ENCODE measurements around the gene PRR7.
"Not testable (repeated sequence)": the region's sequence is repeated elsewhere in the genome, so short reads cannot be mapped to it uniquely, and the experiment has no call there.

Gene PRR7

DNA sequence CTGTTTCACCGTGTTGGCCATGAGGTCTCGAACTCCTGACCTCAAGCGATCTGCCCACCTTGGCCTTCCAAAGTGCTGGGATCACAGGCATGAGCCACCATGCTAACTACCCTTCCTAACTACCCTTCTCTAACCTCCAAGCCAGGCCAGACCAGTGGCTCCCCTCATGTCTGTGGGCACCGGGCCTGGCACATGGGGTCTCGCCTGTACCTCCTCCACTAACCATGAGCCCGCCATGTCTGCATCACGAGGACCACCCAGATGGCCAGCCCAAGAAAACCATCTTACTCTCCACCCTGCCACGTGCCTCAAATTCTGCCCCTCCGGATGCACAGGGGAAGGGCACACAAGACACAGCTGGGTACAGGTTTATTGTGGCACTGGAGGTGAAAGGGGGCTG lies 36.4 kb downstream of the PRR7 start:
- no peak for DNase-seq

DNA sequence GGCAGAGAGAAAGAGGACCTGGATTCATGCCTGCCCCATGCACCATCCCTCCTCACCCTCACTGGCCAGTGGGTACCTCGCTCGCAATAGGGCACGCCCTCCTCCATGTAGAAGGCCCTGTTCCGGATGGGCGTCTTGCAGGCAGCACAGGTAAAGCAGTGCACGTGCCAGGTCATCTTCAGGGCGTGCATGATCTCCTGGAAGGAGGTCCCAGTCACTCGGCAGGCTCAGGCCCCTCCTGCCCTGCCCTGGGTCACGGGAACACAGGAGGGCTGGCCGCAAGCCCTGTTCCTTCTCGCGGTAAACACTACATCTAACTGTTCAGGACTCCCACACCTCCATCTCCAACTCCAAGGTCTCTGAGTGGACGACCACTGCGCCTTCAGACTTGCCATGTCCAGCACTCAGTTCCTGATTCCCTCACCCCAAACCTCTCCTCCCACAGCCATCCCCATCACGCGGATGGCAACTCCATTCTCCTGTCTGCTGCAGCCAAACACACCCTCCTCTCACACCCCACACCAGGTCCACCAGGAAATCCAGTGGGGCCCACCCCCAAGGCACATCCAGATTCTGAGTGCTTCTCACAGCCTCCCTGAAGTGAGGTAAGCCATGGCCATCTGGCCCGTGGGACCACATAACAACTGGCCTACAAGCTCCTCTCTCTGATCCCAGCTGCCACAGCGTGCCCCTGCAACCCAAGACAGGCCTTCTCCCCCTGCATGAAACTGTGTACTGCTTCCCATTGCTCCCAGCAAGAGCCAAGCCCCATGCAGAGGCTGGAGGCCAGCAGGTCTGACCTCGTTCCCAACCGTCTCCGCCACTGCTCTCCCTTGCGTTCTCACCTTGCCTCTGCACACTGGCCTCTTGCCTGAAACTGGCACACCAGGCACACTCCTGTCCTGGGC lies 37.6 kb downstream of the PRR7 start:
- no peak for DNase-seq

DNA sequence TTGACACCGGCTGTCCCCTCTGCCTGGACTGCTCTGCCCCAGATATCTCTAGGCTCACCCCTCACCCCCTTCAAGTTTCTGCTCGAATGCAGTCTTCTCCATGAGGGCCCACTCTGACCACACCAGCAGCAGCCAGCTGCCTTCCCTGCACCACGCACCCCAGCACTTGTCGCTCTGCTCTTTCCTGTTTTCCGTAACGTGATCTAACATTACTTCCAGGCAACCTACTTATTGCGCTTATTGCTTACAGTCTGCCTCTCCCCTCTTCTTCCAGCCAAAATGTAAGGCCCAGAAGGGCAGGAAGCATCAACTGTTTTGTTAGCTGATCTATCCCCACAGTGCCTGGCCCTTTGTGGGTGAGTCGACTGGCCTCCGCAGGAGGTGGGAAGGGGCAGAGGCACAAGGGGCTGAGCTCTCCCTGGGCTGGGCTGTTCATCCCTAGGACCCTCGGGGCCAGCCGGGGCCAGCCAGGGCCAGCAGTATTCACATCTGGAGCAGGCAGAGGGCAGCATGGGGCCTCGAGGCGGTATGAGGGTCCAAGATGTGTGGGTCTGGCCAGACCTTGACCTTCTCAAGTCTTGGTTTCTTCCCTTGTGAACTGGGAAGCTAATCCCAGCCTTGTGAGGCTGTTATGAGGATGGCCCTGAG lies 38.4 kb downstream of the PRR7 start:
- no peak for DNase-seq

DNA sequence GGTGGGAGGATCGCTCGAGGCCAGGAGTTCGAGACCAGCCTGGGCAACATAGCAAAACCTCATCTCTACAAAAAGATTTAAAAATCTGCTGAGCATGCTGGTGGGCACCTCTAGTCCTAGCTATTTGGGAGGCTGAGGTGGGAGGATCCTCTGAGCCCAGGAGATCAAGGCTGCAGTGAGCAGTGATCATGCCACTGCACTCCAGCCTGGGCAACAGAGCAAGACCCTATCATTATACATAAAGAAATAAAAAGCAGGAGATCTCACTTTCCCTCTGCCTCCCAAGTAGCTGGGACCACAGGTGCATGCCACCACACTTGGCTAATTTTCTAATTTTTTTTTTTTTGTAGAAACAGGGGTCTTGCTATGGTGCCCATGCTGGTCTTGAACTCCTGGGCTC lies 39.1 kb downstream of the PRR7 start:
- not testable (repeated sequence) for DNase-seq

DNA sequence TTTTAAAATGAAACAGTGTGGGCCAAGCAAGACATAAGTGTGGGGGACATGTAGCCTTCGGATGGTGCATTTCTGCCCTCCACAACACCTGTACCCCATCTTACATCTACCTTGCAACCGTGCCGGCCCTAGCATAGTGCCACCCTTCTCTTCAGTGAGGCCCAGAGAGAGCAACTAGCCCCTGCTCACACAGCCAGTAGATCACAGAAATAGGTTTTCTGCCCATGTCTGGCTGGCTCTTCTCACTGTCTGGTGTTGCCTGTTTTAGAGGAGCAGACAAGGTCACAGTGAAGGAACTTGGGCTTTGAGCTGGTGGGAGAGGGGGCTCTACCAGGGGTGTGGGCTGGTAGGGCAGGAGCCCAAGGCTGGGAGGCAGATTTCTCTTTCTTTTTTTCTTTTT lies 39.6 kb downstream of the PRR7 start:
- no peak for DNase-seq

DNA sequence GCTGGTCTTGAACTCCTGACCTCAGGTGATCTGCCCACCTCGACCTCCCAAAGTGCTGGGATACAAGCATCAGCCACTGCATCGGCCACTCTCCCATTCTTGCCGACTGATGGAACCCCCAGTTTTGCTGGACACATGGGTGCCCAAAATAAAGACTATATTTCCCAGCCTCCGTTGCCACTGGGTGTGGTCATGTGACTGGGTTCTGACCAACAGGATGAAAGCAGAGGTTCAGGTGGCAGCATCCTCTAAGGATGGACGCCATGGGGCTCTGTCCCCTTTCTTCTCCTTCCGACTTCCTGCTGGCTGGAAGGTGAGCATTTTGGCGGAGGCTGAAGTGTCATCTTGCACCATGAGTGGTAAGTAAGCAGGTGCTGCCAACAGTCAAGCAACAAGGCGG lies 40.5 kb downstream of the PRR7 start:
- DNase-seq, result no peak

DNA sequence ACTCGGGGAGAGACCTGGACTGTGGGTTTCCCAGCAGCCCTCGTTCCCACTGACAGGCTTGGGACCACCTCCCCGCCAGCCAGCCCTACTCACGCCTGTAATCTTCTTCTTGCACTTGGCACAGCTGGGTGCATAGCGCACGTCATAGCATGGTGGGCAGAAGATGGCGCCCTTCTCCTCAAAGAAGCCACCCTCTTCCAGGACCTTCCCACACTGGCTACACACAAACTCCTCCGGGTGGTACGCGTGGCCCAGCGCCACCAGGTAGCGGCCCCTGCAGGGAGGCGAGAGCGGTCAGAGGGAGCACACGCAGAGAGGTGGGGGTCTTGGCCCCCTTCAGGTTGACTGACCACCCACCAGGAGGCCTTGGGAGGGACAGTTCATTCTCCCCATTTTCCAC lies 41.4 kb downstream of the PRR7 start:
- no peak for DNase-seq

DNA sequence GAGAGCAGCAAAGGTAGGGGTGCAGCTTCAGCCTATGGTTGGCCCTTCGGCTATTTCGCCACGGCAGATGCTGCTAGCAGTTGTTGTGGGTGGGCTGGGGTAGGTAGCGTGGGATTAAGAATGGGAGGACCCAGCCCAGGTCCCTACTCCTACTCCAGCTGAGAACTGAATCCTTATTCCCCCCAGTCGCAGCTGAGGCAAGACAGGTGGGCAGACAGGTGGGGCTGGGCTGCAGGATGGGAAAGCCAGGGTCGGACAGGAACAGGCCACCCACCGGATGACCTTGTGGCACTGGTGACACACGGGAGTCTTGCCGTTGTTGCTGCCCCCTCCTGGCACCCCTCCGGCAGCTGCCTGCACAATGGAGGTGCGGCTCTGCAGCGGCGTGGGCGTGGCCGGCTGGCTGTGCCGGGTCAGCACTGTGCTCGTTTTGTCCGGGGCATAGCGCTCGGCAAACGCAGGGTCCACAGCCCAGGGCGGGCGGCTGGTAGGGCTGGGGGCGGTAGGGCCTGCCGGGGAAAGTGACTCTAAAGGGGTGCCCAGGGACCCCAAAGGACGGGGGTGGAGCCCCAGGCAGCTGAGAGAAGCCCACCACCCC lies 42.6 kb downstream of the PRR7 start:
- no peak for DNase-seq

DNA sequence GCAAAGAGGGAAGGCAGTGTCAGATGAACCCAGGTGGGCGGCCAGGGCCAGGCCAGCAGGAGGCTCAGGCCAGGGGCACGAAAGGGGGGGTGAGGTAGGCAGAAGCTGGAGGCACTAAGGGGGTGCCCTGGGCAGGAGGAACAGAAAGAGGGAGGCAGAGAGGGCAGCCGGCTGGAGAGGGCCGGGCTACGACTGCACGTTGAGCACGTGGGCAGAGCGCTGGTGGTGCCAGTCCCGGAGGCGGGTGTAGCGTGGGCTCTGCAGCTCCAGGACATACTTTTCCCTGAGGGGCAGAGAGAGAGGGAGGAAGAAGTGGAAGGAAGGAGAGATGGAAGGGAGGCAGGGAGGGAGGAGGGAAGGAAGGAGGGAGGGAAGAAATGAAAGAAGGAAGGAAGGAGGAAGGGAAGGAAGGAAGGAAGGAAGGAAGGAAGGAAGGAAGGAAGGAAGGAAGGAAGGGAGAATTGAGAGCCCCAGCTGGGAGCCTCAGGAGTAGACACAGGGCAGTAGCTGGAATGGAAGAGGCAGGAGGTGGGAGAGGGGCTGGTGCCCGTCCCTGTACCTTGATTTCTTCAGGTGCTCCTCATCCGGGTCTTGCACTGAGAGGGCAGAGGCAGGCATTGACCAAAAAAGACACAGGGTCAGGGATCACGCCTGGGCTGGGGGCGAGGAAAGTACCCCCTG lies 43.8 kb downstream of the PRR7 start:
- DNase-seq, result peak in 1 of 51 donors; percentile 17

DNA sequence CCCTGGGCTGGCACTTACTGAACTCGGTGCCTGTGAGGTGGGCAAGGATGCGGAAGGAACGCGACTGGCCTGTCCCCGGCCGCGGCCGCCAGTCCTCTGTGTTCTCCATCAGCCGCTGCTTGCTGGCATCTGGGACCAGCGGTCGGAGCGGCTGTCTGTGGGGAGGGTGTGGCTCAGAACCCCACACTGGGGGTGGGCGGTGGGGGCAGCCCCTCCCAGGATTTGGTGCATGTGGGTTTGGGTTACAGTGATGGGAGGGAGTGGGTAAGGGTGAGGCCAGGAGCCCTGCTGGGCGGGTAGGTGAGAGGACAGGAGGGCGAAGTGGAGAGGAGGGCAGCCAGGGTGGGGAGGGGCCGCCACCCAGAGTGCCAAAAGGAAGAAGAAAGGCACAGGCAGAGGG lies 44.4 kb downstream of the PRR7 start:
- no peak for DNase-seq

DNA sequence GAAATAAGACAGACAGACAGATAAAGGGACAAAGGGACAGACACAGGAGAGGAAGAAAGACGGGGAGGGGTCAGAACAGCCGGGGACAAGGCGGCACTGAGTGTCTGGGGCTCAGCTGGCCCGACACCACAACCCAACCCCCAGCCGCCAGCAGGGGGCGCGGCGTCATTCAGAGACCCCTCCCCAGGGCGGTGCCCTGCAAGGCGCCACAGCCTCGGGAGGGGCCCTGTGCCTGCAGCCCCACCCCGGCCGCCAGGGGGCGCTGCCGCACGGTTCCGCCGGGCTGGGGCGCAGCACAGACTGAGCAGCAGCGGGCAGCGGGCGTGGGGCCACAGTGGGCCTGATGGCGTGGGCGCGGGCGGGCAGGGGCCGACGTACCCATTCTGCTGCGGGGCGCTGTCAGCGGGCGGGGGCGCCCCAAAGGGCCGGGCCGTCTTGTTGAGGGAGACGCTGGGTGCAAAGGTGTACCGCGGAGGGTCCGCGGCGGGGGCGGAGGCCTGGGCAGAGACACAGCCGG lies 44.9 kb downstream of the PRR7 start:
- DNase-seq, result no peak

DNA sequence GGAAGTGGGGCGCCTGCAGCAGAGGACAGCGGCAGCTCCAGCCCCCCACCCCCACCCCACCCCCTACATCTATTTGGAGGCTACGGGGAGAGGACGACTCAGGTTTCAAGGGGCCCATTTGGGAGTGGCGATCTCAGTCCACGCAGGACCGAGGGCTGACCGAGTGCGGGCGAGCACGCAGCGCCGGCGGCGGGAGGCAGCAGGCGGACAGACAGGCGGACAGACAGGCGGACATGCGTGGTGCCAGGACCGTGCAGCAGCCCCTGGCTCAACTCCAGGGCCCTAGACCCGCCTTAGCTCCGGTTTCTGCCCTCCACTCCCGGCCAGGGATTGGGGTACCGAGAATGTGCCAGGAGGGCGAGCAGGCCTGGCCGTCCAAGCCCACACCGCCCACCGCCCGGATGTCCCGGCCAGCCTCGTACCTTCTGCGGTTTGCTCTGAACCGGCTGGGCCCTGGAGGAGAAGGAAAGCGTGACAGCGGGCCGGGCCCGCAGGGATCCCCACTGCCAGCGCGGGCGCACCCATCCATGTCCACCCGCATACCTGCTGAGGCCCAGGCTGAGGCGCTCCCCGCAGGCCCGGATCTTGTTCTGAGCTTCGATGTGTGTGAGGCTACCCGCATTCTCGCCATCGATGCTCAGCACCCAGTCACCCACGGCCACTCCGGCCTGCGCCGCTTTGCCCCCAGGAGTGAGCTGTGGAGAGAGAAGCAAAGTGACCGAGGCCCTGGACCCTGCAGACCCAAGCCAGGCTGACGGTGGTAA lies 45.6 kb downstream of the PRR7 start:
- DNase-seq, result no peak

DNA sequence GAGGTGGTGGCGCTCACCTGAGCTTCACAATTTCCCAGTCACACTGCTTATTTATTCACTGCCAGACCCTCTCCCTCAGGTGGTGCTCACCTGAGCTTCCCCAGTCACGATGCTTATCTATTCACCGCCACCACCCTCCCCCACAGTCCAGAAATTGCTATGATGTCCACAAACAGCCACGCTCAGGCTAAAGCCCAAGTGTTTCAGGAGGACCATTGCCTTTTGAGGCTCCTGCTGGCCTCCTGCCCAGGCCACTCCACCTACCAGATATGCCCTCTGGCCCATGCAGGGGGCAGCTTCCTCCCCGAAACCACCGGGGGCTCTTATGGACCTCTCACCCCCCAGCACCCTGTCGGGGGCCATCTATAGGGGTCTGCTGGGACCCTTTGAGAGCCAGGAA lies 46.2 kb downstream of the PRR7 start:
- no peak for DNase-seq

DNA sequence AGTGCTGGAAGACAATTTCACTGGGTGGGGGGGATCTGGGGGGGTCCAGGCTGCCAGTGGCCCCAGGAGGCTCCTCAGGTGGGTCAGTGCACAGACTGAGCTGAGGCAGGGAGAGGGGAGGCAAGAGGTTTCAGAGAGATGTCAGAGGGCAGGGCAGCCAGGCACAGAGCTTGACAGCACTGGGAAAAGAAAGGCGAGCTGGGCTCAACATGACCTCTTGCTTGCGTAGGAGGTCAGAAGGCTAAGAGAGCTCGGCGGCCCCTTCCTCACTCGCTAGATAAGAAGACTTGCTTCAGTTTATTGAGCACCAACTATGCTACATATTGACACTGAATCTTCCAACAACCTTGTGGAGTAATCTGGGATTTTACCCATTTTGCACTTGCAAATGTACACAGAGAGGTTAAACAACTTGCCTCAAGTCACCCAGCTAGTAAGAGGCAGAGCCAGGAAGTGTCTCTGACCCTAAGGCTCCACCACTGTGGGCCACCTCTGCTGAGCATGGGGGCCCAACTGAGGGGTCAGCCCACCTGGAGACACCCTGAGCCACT lies 47.3 kb downstream of the PRR7 start:
- DNase-seq, result no peak

DNA sequence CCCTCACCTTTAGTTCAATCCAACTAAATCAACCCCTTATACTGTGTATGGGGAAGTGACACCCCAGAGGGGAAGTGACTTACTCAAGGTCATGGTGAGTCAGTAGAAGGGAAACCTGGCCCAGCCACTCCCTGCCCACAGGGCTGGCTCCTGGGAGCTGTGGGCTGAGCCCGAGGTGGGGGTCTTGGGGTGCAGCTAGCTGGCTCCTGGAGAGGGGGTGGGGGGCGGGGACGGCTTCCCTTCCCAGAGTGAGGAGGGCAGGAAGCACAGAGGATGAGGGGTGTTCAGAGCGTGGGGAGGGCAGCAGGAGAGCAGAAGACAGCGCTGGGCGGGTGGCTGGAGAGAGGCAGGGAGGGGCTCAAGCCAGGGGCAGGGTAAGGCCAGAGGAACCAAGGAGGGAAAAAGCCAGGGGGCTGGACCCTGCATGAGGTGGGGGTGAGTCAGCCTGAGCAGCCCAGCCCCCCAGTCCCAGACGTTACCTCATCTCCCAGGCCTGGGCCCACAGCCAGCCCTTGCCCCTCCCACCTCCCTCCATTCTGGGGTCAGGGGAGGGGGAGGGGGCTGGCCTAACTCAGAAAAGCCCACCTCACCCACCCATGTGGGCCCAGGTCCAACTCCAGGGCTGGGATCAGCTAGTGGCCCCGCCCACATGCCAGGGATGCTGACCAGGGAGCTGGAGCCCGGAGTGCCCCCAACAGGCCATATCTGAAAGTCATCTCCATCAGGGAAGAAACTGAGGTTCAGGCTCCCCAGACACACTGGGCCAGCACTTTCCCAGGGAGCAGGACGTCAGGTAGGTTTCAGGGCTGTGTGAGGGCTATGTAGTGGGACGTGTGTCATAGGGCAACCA lies 48.0 kb downstream of the PRR7 start:
- peak in 4 of 51 donors; percentile 5 to 35 (median 26) for DNase-seq

DNA sequence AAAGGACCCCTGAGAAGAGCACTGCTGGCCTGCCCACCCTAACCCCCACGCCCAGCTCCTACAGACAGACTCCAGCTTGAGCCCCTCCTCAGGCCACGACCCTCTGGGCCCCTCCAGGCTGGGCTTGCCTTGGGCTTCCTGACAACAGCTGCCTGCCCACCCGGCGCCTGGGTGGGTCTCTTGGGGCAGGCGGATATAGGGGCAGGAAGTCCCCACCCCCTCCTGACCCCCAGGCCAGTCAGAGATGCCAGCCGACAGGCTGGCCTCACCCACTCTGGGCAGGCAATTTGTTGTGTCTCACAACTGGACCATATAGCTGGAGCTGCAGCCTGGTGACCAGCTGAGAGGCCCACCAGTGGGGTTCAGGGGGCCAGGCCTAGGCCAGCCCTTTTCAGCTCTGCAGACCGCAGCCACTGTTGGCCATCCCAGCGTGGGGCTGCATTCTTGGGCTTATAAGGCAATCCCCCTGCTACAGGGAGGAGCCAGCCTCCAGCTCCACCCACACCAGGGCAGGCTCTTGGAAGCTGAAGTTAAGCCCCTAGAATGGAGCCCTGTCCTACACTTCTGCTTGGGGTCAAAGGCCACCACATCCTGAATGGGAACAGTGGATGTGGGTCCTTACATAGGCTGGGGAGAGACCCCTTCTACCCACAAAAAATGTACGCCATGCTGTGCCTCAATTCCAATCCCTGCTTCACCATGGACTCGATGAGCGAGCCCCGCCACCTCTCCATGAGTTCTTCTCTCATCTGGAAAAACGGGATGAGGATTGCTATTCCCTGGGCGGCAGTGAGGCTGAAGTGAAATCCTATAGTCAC lies 48.8 kb downstream of the PRR7 start:
- no peak for DNase-seq

DNA sequence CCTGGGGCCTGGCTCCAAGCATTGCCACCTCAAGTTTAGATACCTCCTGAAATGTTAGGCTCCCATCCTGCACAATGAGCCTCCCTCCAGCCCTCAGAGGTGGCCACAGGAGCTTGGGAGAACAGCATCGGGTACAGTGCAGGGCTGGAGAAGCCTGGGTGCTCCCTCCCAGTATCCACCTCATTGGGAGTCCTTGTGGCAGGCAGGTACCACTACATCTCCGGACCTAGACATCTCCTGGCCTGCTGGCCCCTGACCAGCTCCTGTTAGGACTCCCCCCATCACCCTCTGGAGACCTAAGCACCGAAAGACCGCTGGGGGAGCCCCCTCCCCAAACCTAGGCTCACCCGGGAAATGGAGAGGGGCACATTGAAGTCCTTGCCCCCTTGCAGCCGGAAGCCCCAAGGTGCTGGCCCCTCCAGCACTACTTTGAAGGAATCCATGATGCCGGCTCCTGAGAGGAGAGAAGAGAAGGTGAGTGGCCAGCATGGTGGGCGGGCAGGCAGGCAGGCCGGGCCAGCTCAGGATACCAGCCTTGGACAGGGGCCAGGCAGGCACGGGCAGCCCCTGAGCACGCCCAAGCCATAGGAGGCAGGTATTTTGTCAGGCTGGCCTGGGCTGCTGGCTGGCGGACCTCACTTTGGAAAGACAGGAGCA lies 49.6 kb downstream of the PRR7 start:
- no peak for DNase-seq

DNA sequence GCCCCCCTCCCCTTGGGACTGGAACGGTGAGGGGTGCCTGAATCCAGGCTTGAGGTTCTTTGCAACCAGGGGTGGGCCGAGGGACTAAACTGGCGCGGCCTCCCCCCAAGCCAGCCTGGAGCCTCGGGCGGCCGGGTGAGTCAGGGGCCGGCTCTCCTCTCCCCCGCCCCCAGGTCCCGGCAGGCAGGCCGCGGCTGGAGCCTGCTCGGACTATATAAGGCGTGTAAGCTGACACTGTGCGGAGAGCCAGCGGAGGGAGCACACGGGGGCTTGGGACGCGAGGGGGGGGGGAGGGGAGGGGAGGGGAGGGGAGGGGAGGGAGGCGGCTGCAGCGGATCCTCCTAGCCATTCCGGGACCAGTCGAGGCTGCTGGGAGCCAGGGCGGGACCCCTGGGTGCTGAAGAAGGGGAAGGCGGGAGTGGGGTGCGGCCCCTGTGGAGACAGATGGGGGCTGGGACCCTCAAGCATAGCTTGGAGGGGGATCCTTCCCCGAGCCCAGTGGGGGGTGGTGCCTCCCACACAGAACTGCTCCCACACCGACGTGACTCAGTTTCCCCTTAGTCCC lies 50.2 kb downstream of the PRR7 start:
- DNase-seq, result peak in 7 of 51 donors; percentile 12 to 34 (median 28)

Measured in hypothalamus (tissue), 51 donors.